CD4-positive, alpha-beta T cell treated with Interleukin-6 at 100 ng/mL for 8 hours (primary cell): ENCODE results near the gene INO80D.
"Not testable (repeated sequence)": the region's sequence is repeated elsewhere in the genome, so short reads cannot be mapped to it uniquely, and the experiment has no call there.

Experiments
- DNase-seq: peaks from one replicate; pipeline ENCODE4 v3.0.0-alpha.2; 2020; ENCODE audit warnings: mixed read lengths, low spot score

The INO80D gene

DNA sequence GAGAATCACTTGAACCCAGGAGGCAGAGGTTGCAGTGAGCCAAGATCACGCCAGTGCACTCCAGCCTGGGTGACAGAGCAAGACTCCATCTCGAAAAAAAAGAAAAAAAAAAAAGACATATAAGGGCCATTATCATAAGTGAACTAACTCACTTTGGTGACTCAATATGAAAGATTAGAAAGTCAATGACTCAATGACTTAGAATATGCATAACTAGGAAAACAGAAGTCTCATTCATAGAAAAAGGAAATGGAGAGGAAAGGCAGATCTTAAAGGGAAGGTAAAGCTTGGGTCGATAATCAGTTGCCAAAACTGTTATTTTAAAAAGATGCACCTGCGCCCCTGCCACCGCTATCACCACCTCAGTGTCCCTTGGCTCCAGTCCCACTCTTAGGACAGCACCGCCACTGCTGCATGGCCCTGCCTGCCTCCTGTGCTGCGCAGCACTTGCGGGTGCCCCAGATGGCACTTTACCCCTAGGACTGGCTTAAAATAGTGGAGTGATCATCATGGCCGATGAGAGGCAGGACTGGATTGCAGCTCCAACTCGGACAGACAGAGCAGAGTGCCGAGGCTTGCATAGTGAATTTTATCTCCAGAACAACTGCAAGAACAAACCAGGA lies 54.7 kb downstream of the INO80D start:
- no peak for DNase-seq

DNA sequence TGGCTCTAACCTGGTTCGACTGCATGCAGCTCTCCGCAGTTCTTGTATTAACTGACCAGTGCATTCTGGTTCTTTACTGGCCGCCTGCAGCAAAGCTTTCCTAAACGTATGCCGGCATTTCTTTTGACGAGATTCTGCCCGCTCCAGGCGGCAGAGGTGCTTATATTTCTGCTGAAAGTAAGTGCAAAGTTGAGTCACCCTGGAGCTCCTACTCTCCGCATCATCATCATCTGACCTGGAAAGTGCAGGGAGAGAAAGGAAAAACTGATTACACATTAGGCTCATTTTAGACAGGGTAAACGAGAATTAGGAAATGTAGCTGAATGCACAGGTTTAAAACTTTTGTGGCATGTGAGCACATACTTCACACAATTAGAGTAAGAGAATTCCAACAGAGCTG lies 57.9 kb downstream of the INO80D start:
- DNase-seq = no peak

DNA sequence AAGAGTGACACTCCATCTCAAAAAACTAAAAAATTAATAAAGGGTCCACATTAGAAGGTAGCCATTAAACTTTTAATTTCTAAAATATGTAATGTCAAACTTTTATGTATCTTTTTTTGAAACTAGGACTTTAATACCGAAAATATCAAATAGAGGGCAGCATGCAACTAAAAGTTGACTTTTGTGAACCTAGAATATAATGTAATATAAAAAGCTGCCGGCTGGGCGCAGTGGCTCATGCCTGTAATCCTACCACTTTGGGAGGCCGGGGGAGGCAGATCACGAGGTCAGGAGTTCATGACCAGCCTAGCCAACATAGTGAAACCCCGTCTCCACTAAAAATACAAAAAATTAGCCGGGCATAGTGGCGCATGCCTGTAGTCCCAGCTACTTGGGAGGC lies 62.8 kb downstream of the INO80D start:
- no peak for DNase-seq

DNA sequence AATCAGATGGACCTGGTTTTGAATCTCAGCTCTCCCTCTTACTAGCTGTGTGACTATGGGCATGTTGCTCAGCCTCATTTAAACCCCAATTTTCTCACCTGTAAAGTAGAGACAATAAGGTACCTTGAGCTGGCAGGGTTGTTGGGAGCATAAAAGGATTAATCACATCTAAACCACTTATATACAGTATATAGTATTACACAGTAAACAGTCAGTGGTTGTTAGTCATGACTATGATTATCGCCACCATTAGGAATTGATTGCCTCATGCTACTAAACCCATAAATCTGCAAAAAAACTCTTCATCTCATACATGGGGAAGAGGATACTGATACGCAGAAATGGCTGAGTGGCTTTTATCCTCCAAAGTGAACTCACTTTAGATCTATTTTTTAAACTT lies 65.8 kb downstream of the INO80D start:
- no peak for DNase-seq

DNA sequence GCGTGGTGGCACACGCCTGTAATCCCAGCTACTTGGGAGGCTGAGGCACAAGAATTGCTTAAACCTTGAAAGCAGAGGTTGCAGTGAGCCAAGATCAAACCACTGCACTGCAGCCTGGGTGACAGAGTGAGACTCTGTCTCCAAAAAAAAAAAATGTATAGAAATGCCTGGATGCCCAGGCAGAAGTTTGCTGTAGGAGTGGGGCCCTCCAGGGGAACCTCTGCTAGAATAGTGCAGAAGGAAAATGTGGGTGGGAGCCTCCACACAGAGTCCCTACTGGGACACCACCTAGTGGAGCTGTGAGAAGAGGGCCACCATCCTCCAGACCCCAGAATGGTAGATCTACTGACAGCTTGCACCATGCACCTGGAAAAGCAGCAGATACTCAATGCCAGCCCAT lies 70.2 kb downstream of the INO80D start:
- DNase-seq = not testable (repeated sequence)

DNA sequence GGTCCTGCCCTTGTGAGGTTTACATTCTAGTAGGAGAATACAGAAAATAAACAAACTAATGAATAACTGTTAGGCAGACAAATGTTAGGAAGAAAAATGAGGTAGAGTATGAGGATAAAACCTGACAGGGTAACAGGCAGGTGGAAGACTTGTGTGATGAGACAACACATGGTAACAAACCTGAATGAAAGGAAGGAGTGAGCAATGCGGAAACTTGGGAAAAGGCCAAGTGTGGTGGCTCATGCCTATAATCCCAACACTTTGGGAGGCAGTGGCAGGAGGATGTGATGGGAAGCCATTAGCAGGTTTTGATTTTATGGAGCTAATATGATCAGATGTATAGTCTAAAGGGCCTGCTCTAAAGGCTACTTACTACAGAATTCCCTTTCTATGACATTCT lies 74.2 kb downstream of the INO80D start:
- no peak for DNase-seq

DNA sequence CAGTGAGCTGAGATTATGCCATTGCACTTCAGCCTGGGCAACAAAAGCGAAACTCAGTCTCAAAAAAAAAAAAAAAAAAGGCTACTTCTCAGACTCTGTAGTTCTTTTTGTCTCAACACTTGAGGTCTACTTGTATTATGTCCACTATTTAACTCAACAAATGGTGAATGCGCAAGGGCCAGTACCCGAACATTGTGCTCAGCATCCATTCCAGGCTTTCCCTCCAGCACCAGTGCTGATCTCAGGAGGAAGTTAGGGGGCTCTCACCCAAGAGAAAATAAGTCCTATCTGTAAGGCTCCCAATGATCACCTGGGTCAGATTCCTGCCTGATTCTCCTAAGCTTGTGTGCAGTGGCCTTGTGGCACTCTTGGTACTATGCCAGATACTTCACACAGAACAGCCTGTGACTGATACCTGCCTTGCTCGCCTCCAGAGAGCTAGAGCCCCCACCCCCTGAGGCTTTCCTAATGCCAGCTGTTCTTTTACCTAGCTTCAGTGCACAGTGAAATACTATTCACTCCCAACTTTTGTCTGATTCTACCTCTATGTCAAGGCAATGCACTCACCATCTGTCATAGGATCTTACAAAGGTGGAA lies 74.9 kb downstream of the INO80D start:
- no peak for DNase-seq

DNA sequence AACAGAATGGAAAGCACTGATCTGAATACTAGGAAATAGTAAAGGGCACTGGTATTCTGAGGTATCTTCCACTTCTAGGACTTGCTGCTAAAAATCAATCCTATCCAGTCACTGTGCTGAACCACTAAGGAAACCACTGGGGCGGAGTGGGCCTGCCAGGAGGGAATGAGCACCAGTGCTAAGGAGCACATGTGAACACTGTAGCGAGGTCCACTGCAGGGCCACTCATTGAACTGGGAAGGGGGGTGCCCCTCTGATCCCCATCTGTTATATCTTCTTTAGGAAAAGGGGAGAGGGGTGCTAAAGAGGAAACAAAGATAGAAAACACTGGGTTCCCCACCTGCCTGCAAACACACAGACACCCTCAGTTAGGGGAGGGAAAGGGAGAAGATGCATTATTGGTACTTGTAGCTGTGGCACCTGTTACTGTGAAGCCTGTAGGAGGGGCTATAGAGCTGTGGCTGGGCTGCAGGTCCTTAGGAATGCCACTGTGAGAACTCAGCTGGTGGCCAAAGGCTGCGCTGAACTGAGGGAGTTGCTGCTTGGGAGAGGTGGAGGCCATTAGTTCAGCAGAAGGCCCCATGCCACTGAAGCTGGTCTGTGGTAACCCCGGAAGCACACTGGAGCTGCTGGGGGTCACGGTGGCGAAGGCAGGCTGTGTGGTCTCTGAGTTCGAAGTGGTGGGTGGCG lies 81.8 kb downstream of the INO80D start:
- DNase-seq = no peak

DNA sequence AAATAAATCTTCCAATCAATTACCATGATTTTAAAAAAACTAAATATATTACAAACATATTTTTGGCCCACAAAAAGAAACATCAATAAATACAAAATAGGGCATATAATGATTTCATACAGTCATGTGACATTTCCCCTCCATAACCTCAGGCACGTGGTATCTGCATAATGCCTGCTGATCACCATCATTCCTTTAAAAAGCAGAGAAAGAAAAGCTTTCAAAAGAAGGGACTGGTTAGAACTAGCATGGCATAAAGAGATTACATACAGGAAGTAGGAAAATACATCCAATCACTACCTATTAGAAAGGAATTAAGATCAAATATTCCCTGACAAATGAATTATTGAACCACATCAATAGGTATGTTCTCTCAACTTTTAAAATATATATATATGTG lies 83.5 kb downstream of the INO80D start:
- no peak for DNase-seq

DNA sequence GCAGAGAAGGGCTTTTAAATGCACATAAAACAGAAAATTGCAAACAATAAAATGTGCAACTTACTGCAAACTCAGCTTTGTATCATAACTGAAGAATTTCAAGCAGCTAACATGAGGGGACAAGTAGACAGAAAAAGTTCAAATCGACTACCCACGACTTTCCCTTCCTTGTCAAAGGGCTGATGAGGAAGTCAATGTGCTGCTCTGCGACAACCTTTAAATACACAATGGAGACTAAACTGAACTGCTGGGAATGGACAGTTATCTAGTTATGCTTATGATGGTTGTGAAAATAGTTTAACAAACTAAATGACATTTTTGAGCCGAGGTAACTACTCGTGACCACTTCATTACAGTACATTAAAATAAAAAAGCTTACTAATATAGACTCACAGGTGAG lies 84.1 kb downstream of the INO80D start:
- no peak for DNase-seq

DNA sequence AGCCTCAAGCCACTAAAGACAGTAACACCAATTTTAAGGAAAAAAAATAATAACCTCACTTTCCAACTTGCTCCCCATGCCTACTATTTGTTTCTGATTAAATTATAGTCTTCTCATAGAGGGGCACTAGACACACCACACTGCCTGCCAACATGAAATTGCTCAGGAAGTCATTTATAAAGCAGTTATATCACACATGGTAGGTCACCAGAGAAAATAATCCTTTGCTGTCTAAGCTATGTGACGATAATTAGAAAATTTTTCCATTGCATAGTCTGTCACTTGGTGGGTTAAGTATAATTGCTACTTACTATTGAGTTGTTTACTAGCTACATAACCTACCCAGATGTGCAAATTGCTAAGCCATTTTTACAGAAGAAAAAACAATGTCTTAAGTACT lies 85.2 kb downstream of the INO80D start:
- DNase-seq = no peak

DNA sequence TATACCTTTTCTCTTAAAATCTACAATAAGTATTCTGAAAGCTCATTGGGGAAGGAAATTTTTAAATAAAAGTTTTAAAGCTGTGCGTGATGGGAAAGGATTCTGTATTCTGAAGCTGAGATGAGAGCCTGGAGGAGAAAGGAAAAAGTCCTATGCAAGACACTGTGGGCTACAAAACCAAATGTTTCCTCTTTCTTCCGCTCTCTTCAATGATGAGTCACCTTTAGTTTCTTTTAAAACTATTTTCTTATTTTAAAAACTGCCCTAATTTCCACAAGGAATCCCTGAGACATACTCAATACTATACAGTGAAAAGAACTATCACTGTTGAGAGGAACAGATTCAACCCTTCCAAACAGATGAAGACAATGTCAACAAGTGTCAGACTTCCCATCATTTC lies 87.4 kb downstream of the INO80D start:
- DNase-seq = no peak

DNA sequence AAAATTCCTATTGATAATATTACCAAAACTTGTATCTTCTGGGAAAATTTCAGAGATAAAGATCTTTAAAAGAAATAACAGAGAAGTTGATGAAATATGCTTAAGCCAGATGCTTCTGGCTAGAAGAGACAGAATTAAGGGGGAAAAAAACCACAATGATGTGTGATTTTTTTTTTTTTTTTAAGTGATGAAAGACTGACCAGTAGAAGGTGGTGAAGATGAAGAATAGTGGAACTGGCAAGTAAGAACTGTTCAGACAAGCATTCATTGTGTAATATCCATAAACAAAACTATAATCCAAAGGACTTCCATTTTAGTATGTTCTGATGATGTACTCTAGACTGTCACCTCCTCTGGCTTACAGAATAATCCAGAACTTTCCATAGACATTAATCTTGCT lies 89.8 kb downstream of the INO80D start:
- DNase-seq = no peak

DNA sequence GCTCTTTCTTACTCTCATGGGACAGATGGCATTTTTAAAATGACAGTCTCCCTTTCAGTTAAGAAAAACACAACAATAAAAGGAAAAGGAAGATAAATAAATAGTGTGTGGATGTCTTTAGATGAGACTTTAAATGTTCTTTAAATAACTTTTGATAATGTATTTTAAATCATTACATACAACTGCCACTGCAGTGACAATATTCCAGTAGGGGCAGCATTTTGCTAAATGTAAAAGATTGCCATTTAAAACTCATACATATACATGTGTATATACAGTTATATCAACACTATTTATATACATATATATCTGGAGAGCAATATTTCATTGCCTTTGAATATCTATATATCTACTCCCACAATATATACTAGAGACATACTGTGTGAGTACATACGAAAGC lies 90.7 kb downstream of the INO80D start:
- no peak for DNase-seq

DNA sequence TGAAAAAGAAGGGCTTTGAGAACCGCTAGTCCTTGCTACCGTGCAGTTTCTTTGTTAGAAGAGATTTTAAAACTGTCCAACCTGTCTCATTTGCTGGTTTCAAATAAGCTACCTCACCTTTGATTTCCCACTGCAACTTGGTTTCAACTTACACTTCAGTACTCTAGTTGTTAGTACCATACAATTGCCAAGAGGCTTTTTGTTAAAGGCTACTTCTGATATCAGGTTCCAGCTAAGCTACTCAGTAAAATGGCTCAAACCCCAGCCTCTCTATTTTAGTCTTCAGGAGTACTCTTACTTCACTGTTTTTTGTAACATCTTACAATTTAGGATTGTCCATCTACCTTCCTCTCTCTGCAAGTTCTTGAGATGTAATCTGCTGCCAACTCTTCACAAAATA lies 91.6 kb downstream of the INO80D start:
- DNase-seq = no peak

DNA sequence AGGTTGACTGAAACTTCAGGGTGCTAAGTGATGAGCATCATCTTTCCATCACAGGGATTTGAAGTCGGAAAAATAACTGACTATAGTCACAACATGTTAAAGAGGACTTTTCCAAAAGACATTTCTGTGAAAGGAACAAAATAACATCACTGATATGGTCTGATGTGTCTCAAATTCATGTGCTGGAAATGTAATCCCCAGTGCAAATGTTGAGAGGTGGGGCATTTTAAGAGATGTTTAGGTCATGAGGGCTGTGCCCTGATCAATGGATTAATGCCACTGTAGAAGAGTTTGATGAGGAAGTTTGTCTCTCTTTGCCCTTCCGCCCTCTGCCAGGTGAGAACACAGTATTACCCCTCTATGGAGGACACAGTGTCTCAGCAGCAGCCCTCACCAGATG lies 95.9 kb downstream of the INO80D start:
- DNase-seq = no peak

DNA sequence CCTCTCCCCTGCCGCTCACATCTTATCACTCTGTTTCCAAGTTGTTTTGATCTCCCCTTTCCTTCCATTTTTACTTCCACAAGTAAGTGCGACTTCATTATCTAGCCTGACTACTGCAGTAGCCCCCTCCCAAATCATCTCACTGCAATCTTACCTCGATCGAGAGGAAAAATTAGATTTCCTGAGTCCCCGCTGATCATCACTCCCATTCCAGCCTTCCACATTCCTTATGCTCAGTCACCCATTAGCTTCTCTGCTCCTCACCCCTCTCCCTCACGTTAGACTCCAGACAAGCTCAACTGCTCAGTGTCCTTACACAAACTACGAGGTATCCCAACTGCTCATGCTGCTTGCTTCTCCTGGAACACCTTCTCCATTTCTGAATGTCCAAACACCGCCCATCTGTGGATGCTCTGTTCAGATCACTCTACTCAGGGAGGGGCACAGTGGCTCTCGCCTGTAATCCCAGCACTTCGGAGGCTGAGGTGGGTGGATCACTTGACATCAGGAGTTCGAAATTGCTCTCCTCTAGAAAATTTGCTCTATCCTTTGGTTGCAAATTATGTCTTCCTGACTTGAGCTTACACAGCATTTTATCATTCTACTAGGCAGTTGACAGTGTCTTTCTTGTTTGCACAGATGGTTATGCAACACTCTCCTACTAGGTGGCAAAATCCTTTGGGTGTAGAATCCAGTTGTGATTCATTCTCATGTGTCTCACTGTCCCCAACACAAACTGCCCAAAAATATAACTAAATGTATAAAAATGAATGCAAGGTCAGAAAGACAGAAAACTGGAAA lies 96.5 kb downstream of the INO80D start:
- no peak for DNase-seq

DNA sequence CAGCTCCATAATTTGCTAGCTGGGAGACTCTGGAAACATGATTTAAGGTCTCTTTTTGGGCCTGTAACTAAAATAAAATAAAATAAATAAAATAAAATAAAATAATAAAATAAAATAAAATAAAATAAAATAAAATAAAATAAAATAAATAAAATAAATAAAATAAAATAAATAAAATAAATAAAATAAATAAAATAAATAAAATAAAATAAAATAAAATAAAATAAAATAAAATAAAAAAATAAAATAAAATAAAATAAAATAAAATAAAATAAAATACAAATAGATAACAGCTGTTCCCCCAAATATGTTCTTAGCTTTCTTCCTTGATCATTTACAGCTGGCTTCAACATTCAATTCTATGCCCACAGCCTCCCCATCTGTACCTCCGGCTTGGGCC lies 97.3 kb downstream of the INO80D start:
- DNase-seq = not testable (repeated sequence)

DNA sequence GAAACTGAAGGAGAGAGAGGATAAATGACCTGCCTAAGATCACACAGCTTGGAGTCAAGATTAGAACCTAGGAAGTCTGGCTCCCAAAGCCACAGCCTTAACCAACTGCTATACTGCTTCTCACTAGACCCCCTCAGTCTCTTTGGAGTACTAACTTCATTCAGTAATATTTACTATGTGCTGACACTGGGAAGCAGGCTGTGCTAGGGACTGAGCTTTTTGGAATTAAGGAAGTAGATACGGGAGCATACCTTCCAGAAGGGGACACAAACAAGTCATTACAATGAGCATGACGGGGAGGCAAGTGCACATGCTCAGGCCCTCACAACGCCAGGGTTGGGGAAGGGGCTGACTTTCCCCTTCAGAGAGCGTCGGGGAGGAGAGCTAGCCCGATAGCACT lies 97.7 kb downstream of the INO80D start:
- DNase-seq = no peak

DNA sequence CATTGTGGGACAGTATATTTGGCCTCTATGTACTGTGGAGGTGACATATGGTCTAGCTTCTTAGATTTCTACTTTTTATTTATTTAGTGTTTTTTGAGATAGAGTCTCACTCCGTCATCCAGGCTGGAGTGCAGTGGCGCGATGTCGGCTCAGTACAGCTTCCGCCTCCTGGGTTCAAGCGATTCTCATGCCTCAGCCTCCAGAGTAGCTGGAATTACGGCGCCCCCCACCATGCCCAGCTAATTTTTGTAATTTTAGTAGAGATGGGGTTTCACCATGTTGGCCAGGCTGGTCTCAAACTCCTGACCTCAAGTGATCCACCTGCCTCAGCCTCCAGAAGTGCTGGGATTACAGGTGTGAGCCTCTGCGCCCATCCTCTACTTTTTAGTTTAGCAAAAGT lies 99.6 kb downstream of the INO80D start:
- not testable (repeated sequence) for DNase-seq

DNA sequence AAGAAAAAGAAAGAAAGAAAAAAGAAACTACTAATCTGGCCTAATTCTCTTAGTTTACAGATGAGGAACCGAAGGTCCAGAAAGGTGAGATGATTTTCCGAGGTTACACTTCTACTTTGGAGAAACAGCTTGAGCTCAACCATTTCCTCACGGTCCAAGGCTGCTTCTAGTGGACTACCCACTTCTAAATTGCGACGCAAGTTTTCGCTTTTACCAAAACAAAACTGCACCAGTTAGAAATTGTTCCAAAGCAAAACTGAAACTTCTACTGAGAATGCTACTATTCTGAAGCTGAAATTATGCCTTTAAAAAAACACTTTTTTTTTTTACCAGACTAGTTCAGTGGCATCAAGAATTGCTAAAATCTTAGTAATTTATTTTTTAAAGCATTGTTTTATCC lies 101.6 kb downstream of the INO80D start:
- DNase-seq = no peak

DNA sequence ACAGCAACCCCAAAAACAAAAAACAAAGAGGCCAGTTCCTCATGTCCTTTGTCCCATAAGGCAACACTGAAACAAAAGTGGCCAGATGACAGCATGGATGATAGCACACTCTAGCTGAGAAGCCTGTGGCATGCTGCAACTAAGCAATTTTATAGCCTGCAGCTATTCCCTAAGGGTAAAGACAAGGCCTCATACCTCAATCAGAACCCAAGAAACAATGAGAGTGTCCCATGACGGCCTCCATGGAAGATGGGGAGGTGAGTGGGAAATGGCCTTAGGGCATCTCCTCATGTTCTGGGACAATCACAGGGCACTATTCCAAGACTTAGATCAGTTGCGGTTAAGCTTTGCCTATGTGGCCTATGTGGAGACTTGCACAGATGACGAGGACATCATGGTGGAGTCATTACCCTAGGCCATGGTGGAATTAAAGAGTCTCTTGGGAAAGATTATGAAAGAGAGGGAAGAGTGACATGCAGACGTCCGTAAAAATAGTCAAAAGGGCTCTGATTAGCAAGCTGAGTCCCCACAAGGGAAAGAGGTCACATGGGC lies 103.1 kb downstream of the INO80D start:
- DNase-seq = no peak

DNA sequence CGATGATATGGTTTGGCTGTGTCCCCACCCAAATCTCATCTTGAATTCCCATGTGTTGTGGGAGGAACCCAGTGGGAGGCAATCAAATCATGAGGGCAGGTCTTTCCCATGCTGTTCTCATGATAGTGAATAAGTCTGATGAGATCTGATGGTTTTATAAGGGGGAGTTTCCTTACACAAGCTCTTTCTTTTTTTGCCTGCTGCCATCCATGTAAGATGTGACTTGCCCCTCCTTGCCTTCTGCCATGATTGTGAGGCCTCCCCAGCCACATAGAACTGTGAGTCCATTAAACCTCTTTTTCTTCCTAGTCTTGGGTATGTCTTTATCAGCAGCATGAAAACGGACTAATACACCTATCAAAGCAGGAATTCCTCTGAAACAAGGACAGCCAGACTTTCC lies 107.2 kb downstream of the INO80D start:
- DNase-seq = not testable (repeated sequence)
